Loucy (cell line): Measurements from ENCODE around the gene ABLIM1.

ENCODE experiments used
- H2AFZ ChIP-seq: fragments of 200-600 bp; sonication (generic); 2 replicates; pipeline ENCODE4 v1.6.0; 2016; ENCODE audit warnings: antibody characterized with exemption, mild to moderate bottlenecking, low read length, moderate library complexity
- H3F3A ChIP-seq: fragments of 200-600 bp; 2 replicates; pipeline ENCODE4 v1.6.0; 2016; ENCODE audit warnings: antibody characterized with exemption, low read depth, mild to moderate bottlenecking
- H3K27me3 ChIP-seq: fragments of 200-600 bp; sonication (generic); 2 replicates; pipeline ENCODE4 v1.6.1; 2014; ENCODE audit warnings: low read length, mild to moderate bottlenecking; ENCODE audit not compliant: insufficient read depth, poor library complexity, severe bottlenecking
- H3K36me3 ChIP-seq: fragments of 200-600 bp; sonication (generic); 2 replicates; pipeline ENCODE4 v1.6.1; 2016; ENCODE audit warnings: low read length; ENCODE audit not compliant: insufficient read depth
- H3K4me1 ChIP-seq: fragments of 200-600 bp; sonication (generic); 2 replicates; pipeline ENCODE4 v1.5.1; 2014; ENCODE audit warnings: low read length, mild to moderate bottlenecking; ENCODE audit not compliant: insufficient read depth, poor library complexity, severe bottlenecking
- H3K4me2 ChIP-seq: fragments of 200-600 bp; sonication (generic); 2 replicates; pipeline ENCODE4 v1.6.0; 2014; ENCODE audit warnings: antibody characterized with exemption, low read length, low read depth, mild to moderate bottlenecking; ENCODE audit not compliant: poor library complexity, severe bottlenecking
- H3K4me3 ChIP-seq: fragments of 200-600 bp; sonication (generic); 2 replicates; pipeline ENCODE4 v1.5.1; 2014; ENCODE audit warnings: low read length, mild to moderate bottlenecking, mixed read lengths; ENCODE audit not compliant: poor library complexity, severe bottlenecking
- H3K79me2 ChIP-seq: fragments of 200-600 bp; sonication (generic); 2 replicates; pipeline ENCODE4 v1.6.1; 2014; ENCODE audit warnings: low read length; ENCODE audit not compliant: insufficient read depth
- H3K9ac ChIP-seq: fragments of 200-600 bp; sonication (generic); 2 replicates; pipeline ENCODE4 v1.6.0; 2014; ENCODE audit warnings: mild to moderate bottlenecking, low read depth, low read length, moderate library complexity; ENCODE audit not compliant: poor library complexity, severe bottlenecking
- H3K9me2 ChIP-seq: fragments of 200-600 bp; sonication (generic); replicated peaks from 2 replicates; pipeline ENCODE4 v1.6.1; 2016; ENCODE audit warnings: low read depth, low read length, mixed read lengths
- H3K9me3 ChIP-seq: fragments of 200-600 bp; sonication (generic); 2 replicates; pipeline ENCODE4 v1.6.1; 2014; ENCODE audit warnings: mild to moderate bottlenecking, antibody characterized with exemption, low read length, low read depth; ENCODE audit not compliant: insufficient read depth
- H4K20me1 ChIP-seq: fragments of 200-600 bp; sonication (generic); 2 replicates; pipeline ENCODE4 v1.6.0; 2014; ENCODE audit warnings: antibody characterized with exemption, low read length, mild to moderate bottlenecking; ENCODE audit not compliant: insufficient read depth, poor library complexity, severe bottlenecking
- CTCF ChIP-seq: fragments of 200-600 bp; sonication (generic); conservative IDR thresholded peaks from 2 replicates; pipeline ENCODE4 v1.5.1; 2014; ENCODE audit warnings: mild to moderate bottlenecking, antibody characterized with exemption, low read length
- EZH2phosphoT487 ChIP-seq: fragments of 200-600 bp; IDR thresholded peaks from 2 replicates; pipeline ENCODE4 v1.6.1; 2018; ENCODE audit warnings: antibody characterized with exemption, mild to moderate bottlenecking, moderate library complexity, borderline replicate concordance

The ABLIM1 gene

GRCh38 chr10:114576132-114576487, 82.0 kb downstream of the ABLIM1 start:
- Histone ChIP-seq H3K9me3 (no peaks in the 10 kb centered on the region), H3K4me3 (no peak overlapping the region), H3K4me1 (peaks cover 11% of the 10 kb centered on the region), H2AFZ (no peak overlapping the region), H3K9ac (no peak overlapping the region), H3K36me3 (peaks cover 52% of the 10 kb centered on the region; the same call in 1 of the 2 replicates), H3K4me2 (no peak overlapping the region), H3F3A (no peaks in the 10 kb centered on the region), H4K20me1 (peaks cover 13% of the 10 kb centered on the region), H3K9me2 (no peaks in the 10 kb centered on the region), H3K27me3 (no peaks in the 10 kb centered on the region), H3K79me2 (peaks cover 16% of the 10 kb centered on the region; the same call in 1 of the 2 replicates)
- TF ChIP-seq CTCF: no peak
- TF ChIP-seq EZH2phosphoT487: no peak

- peaks cover 11% of the 10 kb centered on the region for H3K4me1 ChIP-seq
- H3K4me2 ChIP-seq: no peak overlapping the region
- no peaks in the 10 kb centered on the region for H3K9me3 ChIP-seq
- H3K9me2 ChIP-seq: no peaks in the 10 kb centered on the region
- TF ChIP-seq CTCF (no peak), EZH2phosphoT487 (no peak)
- H3K36me3 ChIP-seq: peaks cover 58% of the 10 kb centered on the region; the same call in 1 of the 2 replicates
- no peak overlapping the region for H3K4me3 ChIP-seq
- peaks cover 9% of the 10 kb centered on the region for H4K20me1 ChIP-seq
- no peaks in the 10 kb centered on the region for H3F3A ChIP-seq
- no peak overlapping the region for H2AFZ ChIP-seq
- peaks cover 11% of the 10 kb centered on the region; the same call in 1 of the 2 replicates for H3K79me2 ChIP-seq
- H3K27me3 ChIP-seq: no peaks in the 10 kb centered on the region
- H3K9ac ChIP-seq: no peak overlapping the region
Observed at GRCh38 chr10:114575417-114576131, 82.5 kb downstream of the ABLIM1 start.

GRCh38 chr10:114573330-114574045, 84.6 kb downstream of the ABLIM1 start:
- Histone ChIP-seq H3K4me1 (peaks cover 11% of the 10 kb centered on the region), H3K27me3 (no peaks in the 10 kb centered on the region), H2AFZ (no peak overlapping the region), H4K20me1 (peaks cover 6% of the 10 kb centered on the region), H3K9me3 (no peaks in the 10 kb centered on the region), H3F3A (no peaks in the 10 kb centered on the region), H3K9me2 (no peaks in the 10 kb centered on the region), H3K4me2 (no peak overlapping the region), H3K9ac (no peak overlapping the region), H3K4me3 (no peak overlapping the region), H3K36me3 (peaks cover 74% of the 10 kb centered on the region; the same call in 1 of the 2 replicates), H3K79me2 (no peaks in the 10 kb centered on the region)
- TF ChIP-seq EZH2phosphoT487: no peak
- no peak for TF ChIP-seq CTCF
